Upper lobe of right lung (tissue), 1 donor: ENCODE data around the gene ARHGEF17. TPM values are rescaled to one million over a fixed set of nuclear protein-coding genes. Genes with fewer than 3 reads are reported as not detected.

Experiments
- ATAC-seq: fragments of 200-7000 bp; cut with Tn5 transposase; one replicate; pipeline ENCODE4 v1.9.1; 2020; ENCODE audit warnings: mild to moderate bottlenecking, moderate library complexity
- DNase-seq: peaks from one replicate; pipeline ENCODE4 v3.0.0-alpha.2; 2020
- H3K27ac ChIP-seq: fragments of 200-600 bp; one replicate; pipeline ENCODE4 v1.8.0; 2022
- H3K27me3 ChIP-seq: fragments of 200-600 bp; one replicate; pipeline ENCODE4 v1.8.0; 2022; ENCODE audit warnings: mild to moderate bottlenecking
- H3K36me3 ChIP-seq: fragments of 200-600 bp; one replicate; pipeline ENCODE4 v1.8.0; 2022
- H3K4me1 ChIP-seq: fragments of 200-600 bp; one replicate; pipeline ENCODE4 v1.8.0; 2022
- H3K4me3 ChIP-seq: fragments of 200-600 bp; one replicate; pipeline ENCODE4 v1.8.0; 2022; ENCODE audit warnings: mild to moderate bottlenecking
- H3K9me3 ChIP-seq: fragments of 200-600 bp; one replicate; pipeline ENCODE4 v1.8.0; 2022
- intact Hi-C: fragments of 100-400 bp; cut with DNase I; formaldehyde crosslinking; loops from one replicate; pipeline ENCODE4 v1.11.0; 2022
- total RNA-seq: library from RNA; stranded (reverse); fragmentation: NEBNext Ultra II Directional; extraction: Animal tissue kit (Norgen Biotek cat#: 25700); gene quantifications from one replicate; pipeline ENCODE4 v1.2.1, GENCODE V29; 2021
- TF ChIP-seq, protein P1 (sequence below): fragments of 200-600 bp; IDR thresholded peaks from one replicate; pipeline ENCODE4 v1.8.0; 2022; ENCODE audit warnings: antibody characterized with exemption
- donor health status: DM: no; HTN: yes; CAD: no; lungs with severe emphysema.

Gene ARHGEF17
- total RNA-seq, 1 donor from 2014 or later = 74.5 TPM

GRCh38 chr11:73311394-73311869, 3.4 kb downstream of the ARHGEF17 start:
- ATAC-seq (no peak), DNase-seq (no peak)
- intact Hi-C loops = no loop called here
- H3K36me3 ChIP-seq = no peaks in the 10 kb centered on the region
- H3K4me3 ChIP-seq = peak overlapping the region; percentile 76
- no peaks in the 10 kb centered on the region for H3K27me3 ChIP-seq
- H3K9me3 ChIP-seq = no peaks in the 10 kb centered on the region
- peaks cover 70% of the 10 kb centered on the region for H3K4me1 ChIP-seq
- peak overlapping the region; percentile 98 for H3K27ac ChIP-seq
- TF ChIP-seq, protein P1, sequence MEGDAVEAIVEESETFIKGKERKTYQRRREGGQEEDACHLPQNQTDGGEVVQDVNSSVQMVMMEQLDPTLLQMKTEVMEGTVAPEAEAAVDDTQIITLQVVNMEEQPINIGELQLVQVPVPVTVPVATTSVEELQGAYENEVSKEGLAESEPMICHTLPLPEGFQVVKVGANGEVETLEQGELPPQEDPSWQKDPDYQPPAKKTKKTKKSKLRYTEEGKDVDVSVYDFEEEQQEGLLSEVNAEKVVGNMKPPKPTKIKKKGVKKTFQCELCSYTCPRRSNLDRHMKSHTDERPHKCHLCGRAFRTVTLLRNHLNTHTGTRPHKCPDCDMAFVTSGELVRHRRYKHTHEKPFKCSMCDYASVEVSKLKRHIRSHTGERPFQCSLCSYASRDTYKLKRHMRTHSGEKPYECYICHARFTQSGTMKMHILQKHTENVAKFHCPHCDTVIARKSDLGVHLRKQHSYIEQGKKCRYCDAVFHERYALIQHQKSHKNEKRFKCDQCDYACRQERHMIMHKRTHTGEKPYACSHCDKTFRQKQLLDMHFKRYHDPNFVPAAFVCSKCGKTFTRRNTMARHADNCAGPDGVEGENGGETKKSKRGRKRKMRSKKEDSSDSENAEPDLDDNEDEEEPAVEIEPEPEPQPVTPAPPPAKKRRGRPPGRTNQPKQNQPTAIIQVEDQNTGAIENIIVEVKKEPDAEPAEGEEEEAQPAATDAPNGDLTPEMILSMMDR = no peak

- peaks cover 73% of the 10 kb centered on the region for H3K4me1 ChIP-seq
- intact Hi-C loops = no loop called here
- TF ChIP-seq, protein P1 = no peak
These were observed 4.0 kb downstream of the ARHGEF17 start for GRCh38 chr11:73312036-73312435.

GRCh38 chr11:73312851-73313327, 4.8 kb downstream of the ARHGEF17 start:
- TF ChIP-seq, protein P1 = no peak
- intact Hi-C loops = no loop called here
- Histone ChIP-seq H3K27ac (peak overlapping the region; percentile 58), H3K27me3 (no peaks in the 10 kb centered on the region), H3K9me3 (no peaks in the 10 kb centered on the region), H3K36me3 (no peaks in the 10 kb centered on the region), H3K4me1 (peaks cover 80% of the 10 kb centered on the region), H3K4me3 (peak overlapping the region; percentile 76)
- ATAC-seq (no peak), DNase-seq (no peak)

More at GRCh38 chr11:73312036-73312435, 4.0 kb downstream of the ARHGEF17 start:
- H3K27me3 ChIP-seq = no peaks in the 10 kb centered on the region
- peak overlapping the region; percentile 58 for H3K27ac ChIP-seq
- H3K4me3 ChIP-seq = peak overlapping the region; percentile 76
- no peaks in the 10 kb centered on the region for H3K9me3 ChIP-seq
- DNase-seq (no peak), ATAC-seq (no peak)
- H3K36me3 ChIP-seq = no peaks in the 10 kb centered on the region

DNA sequence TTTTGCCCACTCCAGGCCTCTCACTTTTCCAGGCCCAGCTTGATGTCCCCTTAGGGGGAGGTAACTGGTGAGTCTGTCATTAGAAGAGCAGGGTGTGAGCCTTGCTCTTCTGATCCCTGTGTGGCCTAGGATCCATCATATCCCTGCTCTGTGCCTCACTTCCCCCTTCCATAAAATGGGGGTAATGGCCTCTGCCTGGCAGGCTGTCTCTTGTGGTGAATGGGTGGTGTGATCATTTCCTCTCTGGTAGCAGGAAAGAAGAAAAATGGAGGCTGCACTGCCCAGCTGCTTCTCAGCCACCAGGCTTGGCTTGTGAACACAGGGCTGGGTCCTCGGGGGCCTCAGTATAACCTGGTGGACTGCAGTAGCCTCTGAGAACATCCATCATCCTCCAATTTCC, 5.6 kb downstream of the ARHGEF17 start:
- peak overlapping the region; percentile 58 for H3K27ac ChIP-seq
- peaks cover 87% of the 10 kb centered on the region for H3K4me1 ChIP-seq
- H3K36me3 ChIP-seq = no peaks in the 10 kb centered on the region
- H3K4me3 ChIP-seq = peak overlapping the region; percentile 76
- ATAC-seq (no peak), DNase-seq (no peak)
- intact Hi-C loops = no loop called here
- TF ChIP-seq, protein P1 = no peak
- no peaks in the 10 kb centered on the region for H3K27me3 ChIP-seq
- H3K9me3 ChIP-seq = no peaks in the 10 kb centered on the region

DNA sequence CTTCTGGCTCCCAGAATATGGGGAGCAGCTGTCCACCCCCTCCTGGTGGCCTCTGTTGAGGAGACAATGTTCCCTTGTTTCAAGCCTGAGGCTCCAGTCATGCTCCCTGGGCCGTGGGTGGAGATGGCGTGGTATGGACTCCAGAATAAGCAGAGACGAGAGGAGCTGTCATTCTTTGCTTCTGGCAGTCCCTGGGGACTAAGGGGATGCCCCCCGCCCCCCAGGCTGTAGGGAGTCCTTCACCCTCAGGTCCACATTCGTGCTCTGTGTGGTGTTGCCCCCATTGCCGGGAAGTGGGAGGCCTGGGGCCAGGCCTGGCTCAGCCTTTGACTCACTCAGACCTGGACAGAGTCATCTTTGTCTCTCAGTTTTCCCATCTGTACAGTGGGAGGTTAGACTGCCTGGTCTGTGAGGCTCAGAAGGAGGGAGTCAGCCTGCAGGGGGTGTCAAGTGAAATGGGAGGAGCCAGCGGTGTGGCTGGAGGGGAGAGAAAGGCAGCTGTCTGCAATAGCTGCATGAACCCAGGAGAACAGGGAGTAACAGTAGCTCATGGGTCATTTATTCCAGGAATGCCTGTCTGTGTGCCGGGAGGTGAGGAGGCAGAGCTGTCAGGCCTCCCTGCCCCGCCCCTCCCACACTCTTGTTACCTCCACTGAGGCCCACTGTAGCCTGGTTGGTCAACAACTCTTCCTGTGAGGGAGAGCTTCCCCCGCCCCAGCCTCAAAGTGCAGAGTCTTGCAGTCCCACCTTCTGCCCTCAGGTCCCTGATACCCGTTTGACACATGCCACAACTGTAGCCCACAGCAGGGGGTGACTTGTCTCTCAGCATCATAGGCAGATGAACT, 6.3 kb downstream of the ARHGEF17 start:
- DNase-seq (peak; percentile 80), ATAC-seq (peak; percentile 70)
- peaks cover 93% of the 10 kb centered on the region for H3K4me1 ChIP-seq
- H3K27me3 ChIP-seq = no peaks in the 10 kb centered on the region
- H3K9me3 ChIP-seq = no peaks in the 10 kb centered on the region
- H3K36me3 ChIP-seq = no peaks in the 10 kb centered on the region
- intact Hi-C loops = no loop called here
- TF ChIP-seq, protein P1 = no peak
- peak overlapping the region; percentile 58 for H3K27ac ChIP-seq
- H3K4me3 ChIP-seq = peak overlapping the region; percentile 76
